Measurements from ENCODE around the gene RGS5.
"Not testable (repeated sequence)": the region's sequence is repeated elsewhere in the genome, so short reads cannot be mapped to it uniquely, and the experiment has no call there.

RGS5 gene, protein sequence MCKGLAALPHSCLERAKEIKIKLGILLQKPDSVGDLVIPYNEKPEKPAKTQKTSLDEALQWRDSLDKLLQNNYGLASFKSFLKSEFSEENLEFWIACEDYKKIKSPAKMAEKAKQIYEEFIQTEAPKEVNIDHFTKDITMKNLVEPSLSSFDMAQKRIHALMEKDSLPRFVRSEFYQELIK

DNA sequence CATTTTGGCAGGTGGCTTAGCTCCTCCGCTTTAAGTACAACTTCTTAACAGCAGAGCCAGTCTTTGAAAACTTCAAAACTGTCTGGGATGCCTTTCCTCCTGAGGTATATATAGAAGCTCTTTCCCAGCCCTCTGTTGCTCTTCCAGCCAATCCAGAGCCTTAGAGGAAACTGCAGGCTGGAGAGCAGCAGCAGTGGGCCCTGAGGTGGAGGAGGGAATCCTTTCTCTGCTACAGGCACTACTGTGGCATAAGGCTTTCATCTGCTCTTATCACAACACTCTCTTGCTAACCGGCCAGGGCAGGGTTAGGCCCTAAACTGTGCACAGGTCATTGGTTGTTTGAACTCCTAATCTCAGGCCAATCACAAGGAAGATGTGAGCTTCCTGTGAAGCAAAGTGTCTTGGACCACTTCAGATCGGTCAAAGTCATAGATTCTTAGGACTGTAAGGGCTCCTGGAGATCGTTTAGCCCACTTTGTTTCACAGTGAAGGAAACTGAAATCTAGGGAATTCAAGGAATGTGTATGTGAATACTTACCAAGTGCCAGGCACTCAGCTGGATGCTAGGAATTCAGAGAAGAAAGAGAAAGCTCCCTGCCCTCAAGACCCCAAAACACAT is at the start of gene RGS5:
TSS of gene RGS5 (minus strand) at position 84 of the 619 bp plus-strand sequence. CDS start at position 3, 81 bp downstream.
- no peak for DNase-seq

DNA sequence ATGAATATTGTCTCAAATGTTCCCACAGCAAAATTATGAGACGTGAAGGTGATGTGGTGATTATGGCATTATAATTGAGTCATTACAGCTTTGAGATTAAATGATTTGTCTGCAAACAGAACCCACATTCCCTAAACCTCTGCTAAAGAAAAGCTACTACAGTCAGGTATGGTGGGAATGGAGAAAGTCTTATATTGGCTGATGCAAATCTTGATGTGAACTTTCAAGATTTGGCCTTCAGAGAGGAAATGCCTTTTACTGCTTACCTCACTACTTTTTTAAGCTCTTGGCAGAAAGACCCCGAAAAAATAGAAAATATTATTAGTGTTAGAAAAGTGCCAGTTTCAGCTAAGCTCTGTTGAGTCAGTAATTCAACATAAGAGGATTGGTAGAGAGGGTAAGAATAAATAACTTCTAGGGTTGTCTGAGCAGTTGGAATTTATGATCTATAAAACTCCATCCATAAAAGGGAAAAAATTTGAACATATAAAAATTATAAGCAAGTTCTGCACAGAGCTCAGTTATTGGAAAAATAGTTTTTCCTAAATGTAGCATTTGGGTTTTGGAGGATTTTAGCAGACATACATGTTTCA is 47.8 kb upstream of the RGS5 start:
- DNase-seq, result no peak

DNA sequence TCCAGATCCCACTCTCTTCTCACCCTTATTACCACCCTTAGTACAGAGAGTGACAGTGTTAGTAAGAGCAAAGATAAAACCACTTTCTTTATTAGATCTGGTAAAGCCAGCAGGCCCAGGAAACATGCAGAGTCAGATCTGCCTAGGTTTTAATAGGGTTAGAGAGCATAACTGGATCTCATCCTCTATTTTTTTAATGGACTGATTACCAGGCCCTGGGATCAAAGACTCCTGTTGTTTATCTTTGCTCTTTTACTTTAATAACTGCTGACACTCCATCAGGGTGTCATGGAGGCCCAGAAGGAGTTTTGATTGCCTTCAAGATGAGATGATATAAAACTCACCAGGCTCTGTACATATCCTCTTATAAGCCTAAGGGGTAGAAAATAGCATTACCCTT is 45.3 kb upstream of the RGS5 start:
- no peak for DNase-seq

DNA sequence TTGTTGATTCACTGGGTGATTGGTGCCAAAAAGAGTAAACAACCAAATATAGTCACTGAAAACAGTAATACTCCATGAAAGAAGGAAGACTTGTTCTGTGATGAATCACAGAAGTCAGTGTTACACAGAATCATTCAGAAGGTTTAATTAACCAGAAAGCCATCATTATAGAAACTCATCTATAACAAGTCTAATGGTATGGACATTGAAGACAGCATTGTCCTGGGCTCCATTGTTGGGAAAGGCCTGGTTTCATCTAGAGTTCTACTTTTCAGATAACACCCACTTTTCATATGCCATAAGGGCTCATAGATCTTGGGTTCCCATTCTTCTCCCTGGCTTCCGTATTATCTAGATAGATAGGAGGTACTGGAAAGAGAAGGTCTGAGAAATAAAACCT is 41.9 kb upstream of the RGS5 start:
- not testable (repeated sequence) for DNase-seq

DNA sequence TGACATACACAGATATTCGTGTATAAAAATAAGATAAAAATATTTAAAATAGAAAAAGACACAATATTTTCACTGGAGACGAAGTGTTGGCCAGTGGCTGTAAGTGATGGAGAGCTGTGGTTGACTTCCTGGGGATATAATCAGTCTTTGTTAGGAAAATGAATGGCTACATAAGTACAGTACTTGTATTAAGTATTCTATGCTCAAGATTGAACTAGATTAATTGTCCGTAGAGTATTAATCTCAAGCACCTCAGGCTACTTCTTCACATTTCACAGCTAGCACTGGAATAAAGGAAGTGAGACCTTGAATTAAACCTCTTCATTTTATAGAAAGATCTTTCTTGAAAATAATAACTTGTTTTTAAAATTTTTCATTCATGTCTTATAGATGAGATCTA is 39.0 kb upstream of the RGS5 start:
- peak; percentile 65 for DNase-seq

DNA sequence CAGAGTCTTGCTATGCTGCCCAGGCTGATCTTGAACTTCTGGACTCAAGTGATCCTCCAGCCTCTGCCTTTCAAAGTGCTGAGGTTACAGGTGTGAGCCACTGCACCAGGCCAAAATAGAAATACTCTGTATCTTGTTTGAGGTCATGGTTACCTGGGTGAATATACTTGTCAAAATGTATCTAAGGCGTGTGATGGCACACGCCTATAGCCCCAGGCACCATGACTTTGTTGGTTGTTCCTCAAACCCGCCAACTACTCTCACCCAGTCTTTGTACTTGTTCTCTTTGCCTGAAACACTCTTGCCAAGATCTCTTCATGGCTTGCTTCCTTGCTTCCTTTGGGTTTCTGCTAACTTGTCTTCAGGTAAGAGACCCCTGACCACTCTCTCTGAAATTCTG is 38.0 kb upstream of the RGS5 start:
- DNase-seq, result no peak

DNA sequence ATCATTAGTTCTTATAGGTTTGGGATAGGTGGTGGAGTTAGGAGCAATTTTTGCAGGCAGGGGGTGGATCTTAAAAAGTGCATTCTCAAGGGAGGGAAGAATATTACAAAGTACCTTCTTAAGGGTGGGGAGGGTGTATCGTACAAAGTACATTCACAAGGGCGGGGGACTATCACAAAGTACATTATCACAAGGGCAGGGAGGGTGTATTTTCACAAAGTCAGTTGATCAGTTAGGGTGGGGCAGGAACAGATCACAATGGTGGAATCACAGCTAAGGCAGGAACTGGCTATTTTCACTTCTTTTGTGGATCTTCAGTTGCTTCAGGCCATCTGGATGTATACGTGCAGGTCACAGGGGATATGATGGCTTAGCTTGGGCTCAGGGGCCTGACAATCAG is 30.9 kb upstream of the RGS5 start:
- not testable (repeated sequence) for DNase-seq

DNA sequence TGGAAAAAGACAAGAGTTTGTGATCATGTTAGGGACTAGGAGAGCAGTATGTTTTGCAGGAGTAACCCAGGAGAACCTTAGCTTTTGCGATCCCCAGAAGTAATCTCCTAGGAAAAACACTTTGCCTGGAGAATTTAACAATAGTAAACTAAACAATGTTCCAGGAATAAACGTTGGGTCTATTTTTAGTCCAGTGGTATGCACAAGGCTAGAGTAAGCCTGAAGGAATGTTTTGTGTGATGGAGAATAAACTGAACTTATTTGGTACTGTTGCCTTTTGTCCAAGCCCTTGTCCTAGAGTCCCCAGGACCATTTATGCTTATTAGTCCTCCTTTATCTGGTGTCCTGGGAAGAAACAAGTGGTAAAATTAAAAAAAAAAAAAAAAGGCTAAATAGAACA is 28.7 kb upstream of the RGS5 start:
- no peak for DNase-seq

DNA sequence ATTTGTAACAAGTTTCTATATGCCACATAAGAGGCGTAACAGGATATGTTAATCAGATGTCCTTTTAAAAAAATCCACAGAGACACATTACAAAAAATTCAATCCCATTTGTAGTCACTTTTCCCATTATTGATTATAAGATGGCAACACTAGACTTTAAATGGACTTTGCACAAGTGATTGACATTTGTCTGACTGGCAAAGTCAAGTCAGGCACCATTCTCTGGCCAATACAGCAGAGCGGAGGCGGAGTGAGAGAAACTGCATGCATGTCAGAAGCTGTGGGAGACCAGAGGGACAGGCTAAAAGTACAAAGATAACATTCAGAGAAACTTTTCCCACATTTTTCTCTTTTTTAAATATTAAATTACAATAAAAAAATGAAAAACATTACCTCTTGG is 28.1 kb upstream of the RGS5 start:
- no peak for DNase-seq

DNA sequence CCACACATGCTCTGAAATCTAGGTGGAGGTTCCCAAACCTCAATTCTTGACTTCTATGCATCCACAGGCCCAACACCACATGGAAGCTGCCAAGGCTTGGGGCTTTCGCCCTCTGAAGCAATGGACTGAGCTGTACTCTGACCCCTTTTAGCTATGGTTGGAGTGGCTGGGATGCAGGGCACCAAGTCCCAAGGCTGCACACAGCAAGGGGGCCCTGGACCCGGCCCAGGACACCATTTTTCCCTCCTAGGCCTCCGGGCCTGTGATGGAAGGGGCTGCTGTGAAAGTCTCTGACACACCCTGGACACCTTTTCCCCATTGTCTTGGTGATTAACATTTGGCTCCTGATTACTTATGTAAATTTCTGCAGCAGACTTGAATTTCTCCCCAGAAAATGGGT is 25.6 kb upstream of the RGS5 start:
- not testable (repeated sequence) for DNase-seq

DNA sequence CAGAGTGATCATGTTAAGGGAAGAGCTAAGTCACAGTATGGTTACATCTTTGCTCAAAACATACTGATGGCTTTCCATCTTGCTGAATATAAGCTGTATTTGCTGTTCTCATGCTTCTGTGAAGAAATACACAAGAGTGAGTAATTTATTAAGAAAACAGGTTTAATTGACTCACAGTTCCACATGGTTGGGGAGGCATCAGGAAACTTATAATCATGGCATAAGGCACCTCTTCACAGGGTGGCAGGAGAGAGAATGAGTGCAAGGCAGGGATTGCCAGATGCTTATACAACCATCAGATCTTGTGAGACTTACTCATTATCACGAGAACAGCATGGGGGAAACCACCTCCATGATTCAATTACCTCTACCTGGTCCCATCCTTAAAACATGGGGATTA is 24.4 kb upstream of the RGS5 start:
- no peak for DNase-seq

DNA sequence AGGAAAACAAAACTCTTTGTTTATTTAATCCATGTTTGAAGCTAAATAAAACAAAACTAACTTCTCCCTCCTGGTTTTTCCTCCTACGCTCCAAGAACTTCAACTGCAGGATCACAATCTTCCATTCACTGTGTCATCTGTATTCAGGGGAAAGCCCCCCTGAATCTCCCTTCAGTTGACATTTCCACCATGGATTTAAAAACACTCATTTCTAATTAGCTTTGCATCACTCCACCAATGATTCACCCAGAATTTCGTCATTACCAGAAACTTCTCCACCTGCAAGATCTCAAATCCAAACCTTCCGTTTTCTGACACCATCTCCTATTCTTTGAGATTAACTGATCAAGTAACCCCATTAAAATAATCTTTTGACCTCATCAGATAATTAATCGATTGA is 10.9 kb upstream of the RGS5 start:
- DNase-seq, result no peak

DNA sequence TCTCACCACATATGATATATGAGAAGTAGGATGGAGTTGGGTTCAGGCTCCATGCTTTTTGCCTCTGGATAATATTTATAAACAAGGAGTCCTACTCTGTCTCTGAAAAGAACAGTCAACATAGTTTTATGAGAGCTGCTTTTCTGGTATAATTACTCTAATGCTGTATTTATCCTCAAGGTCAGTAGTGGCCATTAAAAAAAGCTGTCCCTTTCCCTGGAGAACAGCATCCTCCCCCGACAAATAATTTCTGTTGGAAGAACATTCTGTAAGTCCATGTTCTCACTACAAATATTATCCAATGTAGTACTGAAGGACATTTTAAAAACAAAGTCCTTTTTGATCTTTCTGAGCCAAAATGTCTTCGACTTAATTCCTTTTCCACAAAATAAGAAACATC is 9.0 kb upstream of the RGS5 start:
- DNase-seq, result no peak

DNA sequence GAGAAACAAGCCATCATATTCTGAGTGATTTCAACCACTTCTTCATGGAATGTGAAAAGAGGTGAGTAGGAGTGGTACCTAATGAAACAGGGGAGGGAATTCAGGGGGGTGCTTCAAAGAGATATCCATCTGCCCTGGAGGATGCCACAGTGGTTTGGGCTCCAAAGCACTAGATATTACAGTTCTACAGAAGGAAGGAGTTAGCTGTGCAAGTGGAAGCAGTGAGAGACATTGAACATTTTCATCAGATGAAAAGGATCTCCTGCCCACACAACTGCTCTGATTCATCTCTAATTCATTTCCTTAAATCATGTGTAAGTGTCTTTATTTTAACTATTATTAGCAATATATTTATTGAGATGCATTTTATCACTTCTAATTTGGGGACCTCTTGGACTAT is 2.8 kb upstream of the RGS5 start:
- no peak for DNase-seq

DNA sequence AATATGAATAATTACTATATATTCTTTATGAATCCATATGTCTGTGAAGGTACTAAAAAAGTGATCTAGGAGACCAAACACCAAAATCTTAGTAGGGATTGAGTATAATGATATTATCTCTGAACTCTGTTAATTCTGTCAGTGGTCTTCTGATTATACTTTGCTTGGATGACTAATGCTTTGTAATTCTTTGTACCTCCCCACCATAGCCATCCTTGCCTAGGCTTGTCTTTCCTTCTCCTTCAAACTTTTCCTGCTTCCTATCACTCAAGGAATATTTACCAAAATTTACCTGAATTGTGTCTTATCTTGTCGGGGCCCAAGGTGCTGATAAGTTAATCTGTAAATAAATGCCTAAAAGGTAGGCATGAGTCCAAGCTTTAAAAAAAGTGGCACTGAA is 845 bp upstream of the RGS5 start:
- no peak for DNase-seq

DNA sequence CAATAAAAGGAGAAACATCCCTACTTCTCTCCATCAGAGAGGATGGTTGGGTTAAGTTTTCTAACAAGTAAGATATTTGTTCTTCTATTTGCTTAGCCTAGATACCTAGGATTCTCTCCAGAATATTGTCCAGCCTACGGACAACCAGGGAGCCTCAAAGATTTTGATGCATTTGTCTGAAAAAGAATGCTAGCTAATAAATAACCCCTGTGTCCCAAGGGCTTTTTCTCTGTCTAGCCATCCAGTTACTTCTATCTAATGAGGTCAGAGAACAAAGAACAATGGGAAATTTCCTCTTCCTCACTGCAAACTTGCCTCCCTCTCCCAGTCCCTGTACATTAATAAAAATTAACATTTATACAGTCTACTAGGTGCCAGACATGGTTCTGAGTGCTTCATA is 810 bp downstream of the RGS5 start:
- no peak for DNase-seq

DNA sequence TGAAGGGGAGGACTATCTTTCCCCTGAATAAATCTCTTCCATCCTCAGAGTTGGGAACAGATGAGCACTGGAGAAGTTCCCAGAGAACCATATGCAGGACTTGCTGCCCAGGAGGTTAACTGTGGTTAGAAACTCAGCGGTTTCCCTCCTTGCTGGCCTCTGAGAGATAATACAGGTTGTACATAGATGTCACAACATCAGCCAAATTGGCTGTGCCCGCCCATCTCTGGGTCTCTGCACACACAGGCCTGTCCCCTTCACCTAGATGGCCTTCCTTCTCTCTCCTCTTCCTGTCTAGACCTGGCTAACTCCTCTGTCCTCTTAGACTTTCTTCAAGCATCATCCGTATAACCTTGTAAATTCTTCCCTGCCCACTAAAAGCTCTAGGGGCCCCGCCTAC is 5.7 kb downstream of the RGS5 start:
- DNase-seq, result no peak

DNA sequence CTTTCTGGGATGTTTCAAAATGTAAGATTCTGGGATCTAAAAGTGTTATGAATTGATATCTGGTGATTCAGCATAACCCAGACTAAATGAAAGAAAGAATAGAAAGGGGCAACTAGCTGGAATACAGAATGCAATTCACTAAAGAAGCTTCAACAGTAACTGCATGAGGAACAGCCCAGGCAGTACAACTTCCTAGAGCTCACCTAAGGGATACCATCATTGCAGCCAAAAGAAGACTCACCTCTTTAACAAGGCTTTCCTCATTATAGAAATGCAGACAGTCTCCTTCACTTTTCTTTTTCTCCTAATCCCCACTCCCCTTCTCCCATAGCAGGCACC is 6.3 kb downstream of the RGS5 start:
- DNase-seq, result no peak

DNA sequence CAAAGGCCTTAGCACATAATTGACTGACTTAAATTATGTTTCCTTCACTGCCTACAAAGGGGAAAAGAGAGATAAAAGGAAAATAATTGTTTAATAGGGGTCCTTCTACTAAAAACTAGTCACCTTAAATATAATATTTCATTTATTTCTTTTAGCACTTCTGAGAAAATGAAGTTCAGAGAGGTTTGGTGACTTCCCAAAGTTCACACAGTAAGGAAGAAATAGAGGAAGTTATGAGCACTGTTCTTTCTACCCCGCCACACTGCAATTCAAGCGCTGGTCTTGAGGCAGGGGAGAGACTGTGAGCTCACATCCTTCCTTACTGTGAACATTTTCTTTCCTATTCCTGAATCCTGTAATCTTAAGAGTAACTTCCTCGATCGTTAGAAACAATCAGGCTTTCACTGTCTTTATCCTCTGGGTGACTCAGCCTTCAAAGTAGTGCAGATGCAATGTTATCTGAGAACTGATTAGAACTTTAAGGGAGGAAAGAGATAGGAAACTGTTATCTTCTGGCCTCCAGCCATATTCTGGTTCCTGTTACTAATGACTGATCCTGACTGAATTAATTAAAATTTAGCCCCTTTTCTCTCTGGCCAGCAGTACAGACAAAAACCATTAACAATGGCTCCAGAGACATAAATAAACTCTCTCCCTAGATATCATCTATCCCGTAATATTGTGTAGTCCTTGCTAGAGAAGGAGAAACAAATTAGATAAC is 6.8 kb downstream of the RGS5 start:
- DNase-seq, result no peak

DNA sequence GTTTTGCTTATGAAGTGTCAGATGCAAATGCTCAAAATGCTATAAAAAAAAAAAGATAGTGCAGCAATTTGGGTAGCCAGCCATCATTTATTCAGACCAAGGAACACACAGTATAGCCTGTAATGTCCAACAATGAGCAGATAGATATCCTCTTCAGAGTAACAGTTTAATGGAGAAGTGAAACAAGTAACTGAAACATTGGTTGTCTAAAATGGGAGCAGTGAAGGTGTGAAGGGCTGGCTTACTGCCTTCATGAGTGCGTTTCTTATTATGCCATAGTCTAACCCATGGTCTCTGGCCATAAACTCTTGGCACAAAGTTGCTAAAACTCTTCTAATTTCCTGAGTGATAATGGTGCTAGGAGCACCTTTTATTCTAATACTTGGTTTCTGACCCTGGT is 11.4 kb downstream of the RGS5 start:
- no peak for DNase-seq

DNA sequence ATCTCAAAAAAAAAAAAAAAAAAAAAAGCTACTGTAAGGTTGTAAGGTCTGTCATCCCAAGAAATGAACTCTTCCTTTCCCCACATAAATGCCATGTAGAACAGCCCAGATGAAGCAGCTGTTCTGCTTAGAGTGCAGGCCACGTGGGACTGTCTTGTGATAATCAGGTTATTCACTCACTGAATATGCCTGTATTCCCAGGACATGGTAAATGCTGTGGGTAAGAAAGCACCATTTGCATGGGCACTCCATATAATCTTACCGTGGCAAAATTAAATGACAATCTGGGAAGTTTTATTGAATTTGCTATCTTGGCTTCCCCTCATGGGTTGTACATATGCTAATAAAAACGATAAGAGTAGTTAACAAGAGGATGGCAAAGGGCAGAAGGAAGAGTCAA is 13.8 kb downstream of the RGS5 start:
- DNase-seq, result no peak

DNA sequence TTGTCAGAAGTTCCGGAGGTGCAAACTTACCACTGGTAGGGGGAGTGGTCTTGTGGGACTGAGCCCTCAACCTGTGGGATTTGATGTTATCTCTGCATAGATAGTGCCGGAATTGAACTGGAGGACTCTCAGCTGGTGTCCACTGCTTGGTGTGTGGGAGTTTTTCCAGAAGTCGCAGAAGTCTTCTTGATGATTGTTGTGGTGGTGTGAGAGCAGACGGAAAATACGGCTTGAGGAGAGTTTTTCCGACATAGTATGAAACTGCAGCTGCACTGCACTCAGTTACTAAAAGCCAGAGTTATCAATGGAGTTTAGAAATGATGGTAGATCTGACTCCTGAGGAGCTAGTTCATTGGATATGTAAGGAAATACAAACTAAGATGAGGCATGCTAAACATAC is 14.9 kb downstream of the RGS5 start:
- no peak for DNase-seq

DNA sequence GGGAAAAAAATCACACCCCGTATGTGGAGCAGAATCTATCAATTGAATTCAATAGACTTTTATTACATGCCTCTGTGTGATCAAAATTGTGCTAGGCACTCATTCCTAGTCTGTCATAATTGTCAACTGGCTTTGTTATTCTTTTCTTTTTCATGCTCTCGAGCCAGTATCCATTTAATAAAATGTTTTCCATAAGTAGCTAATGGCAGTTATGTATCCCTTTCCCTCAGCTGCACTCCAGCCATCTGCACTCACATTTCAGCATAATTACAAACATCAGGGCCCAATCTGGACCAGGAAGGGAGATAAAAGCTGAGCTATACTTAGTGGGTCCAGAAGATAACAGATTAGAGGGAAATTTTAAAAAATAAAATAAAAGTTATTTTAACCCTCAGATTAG is 15.9 kb downstream of the RGS5 start:
- no peak for DNase-seq

DNA sequence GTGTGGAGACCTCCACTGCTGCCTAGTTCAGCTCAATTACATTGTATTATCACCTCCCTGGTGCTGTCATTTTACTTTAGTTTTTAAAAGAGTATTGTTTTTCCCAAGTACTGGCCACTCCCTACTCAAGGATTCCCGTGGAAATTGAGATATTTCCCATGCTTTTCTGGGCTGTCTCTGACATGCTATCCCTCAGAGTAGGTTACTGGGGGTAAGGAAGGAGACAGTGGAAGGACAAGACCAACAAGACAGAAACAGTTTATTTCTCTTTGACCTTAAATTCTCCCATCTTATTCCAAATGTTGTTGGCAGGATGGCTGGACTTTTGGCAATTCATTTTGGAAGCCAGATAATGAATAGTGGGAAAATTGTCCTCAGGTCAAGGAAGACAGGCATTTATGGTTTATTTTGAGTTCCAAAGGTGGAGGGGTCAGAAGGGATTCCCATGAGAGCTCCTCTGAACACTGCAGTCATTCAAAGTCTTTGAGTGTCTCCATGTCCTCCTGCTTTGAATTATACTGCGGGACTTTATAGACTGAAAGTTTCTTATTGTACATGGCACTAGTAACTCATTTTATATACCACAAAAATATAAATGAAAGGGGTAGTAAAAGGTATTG is 20.3 kb downstream of the RGS5 start:
- no peak for DNase-seq
